ENCODE results near the gene IL16.

IL16 gene

DNA sequence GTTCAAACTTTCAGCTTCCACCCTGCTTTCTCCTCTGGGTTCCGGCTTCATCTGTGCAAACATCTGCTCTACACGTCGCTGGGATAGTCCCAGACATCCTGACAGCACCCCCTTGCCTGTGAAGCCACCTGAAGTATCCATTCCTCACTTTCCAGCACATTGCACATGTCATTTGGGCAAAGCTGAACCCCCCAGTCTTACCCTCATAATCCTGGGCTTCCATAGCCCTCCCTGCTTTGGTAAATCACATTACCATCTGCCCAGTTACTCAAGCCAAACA is 84.7 kb downstream of the IL16 start:
- no peak for TF ChIP-seq SIN3A (IDR thresholded peaks at IDR 0.05; ENCODE audit: borderline replicate concordance, insufficient read depth, low read length)
- no peak for TF ChIP-seq FOXP2 (optimal IDR thresholded peaks at IDR 0.05; ENCODE audit: borderline replicate concordance, extremely low read depth, extremely low read length, insufficient read depth)
- TF ChIP-seq POLR2AphosphoS5 (IDR thresholded peaks at IDR 0.05; ENCODE audit: low read depth, low read length): no peak
- TF ChIP-seq, protein P1, sequence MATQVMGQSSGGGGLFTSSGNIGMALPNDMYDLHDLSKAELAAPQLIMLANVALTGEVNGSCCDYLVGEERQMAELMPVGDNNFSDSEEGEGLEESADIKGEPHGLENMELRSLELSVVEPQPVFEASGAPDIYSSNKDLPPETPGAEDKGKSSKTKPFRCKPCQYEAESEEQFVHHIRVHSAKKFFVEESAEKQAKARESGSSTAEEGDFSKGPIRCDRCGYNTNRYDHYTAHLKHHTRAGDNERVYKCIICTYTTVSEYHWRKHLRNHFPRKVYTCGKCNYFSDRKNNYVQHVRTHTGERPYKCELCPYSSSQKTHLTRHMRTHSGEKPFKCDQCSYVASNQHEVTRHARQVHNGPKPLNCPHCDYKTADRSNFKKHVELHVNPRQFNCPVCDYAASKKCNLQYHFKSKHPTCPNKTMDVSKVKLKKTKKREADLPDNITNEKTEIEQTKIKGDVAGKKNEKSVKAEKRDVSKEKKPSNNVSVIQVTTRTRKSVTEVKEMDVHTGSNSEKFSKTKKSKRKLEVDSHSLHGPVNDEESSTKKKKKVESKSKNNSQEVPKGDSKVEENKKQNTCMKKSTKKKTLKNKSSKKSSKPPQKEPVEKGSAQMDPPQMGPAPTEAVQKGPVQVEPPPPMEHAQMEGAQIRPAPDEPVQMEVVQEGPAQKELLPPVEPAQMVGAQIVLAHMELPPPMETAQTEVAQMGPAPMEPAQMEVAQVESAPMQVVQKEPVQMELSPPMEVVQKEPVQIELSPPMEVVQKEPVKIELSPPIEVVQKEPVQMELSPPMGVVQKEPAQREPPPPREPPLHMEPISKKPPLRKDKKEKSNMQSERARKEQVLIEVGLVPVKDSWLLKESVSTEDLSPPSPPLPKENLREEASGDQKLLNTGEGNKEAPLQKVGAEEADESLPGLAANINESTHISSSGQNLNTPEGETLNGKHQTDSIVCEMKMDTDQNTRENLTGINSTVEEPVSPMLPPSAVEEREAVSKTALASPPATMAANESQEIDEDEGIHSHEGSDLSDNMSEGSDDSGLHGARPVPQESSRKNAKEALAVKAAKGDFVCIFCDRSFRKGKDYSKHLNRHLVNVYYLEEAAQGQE (IDR thresholded peaks at IDR 0.05; ENCODE audit: insufficient read depth in 1 of 2, low read depth in 2 of 2, low read length in 2 of 2): no peak
- no peak for TF ChIP-seq TAF1 (IDR thresholded peaks at IDR 0.05; ENCODE audit: borderline replicate concordance, insufficient read depth, low read length)

DNA sequence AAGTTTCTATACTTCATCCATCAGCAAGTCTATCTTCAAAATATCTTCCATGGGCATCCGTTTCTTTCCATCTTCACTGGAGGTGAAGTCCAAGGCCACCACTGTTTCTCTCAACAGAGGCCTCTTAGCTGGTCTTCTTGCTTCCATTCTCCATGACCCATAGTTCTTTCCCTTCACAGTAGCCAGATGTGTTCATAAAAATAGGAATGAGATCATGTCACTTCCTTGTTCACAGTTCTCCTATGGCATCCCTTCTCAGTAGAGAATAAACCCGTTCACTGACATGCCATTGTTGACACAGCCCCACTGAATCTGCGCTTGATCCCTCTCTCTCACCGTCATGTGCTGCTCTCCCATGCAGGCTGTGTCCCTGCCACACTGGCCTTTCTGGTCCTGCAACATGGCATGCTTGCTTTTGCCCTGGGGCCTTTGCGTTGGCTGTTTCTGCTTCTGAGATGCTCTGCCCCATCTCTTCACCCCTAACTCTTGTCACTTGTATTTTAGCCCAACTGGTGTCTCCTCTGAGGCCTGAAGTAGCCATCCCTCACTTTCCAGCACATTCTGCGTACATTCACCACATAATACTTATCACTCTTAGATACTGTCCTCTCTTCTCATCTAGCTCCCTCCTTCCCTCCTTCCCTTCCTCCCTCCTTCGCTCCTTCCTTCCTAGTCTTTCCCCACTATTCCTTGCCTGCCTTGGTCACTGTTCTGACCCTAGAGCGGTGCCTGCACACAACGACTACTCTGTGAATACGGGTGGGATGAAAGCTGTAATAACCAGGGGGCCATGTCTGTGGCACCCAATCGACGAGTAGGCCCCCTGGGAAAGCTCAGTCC is 85.3 kb downstream of the IL16 start:
- TF ChIP-seq, protein P1 (IDR thresholded peaks at IDR 0.05; ENCODE audit: insufficient read depth in 1 of 2, low read depth in 2 of 2, low read length in 2 of 2): no peak
- no peak for TF ChIP-seq TAF1 (IDR thresholded peaks at IDR 0.05; ENCODE audit: borderline replicate concordance, insufficient read depth, low read length)
- TF ChIP-seq FOXP2 (optimal IDR thresholded peaks at IDR 0.05; ENCODE audit: borderline replicate concordance, extremely low read depth, extremely low read length, insufficient read depth): no peak
- TF ChIP-seq SIN3A (IDR thresholded peaks at IDR 0.05; ENCODE audit: borderline replicate concordance, insufficient read depth, low read length): no peak
- no peak for TF ChIP-seq POLR2AphosphoS5 (IDR thresholded peaks at IDR 0.05; ENCODE audit: low read depth, low read length)

DNA sequence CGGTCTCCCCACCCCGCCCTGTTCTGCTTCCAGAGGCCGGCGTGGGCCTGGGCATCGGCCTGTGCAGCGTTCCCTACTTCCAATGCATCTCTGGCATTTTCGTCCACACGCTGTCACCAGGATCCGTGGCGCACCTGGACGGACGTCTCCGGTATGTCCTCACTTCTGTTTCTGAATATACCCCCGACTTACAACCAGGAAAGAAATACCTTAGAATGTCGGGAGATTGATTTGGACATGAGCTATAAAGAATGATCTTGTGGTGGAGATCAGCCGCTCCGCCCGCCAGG is 85.9 kb downstream of the IL16 start:
- TF ChIP-seq SIN3A (IDR thresholded peaks at IDR 0.05; ENCODE audit: borderline replicate concordance, insufficient read depth, low read length) (no peak), FOXP2 (optimal IDR thresholded peaks at IDR 0.05; ENCODE audit: borderline replicate concordance, extremely low read depth, extremely low read length, insufficient read depth) (no peak), POLR2AphosphoS5 (IDR thresholded peaks at IDR 0.05; ENCODE audit: low read depth, low read length) (no peak), TAF1 (IDR thresholded peaks at IDR 0.05; ENCODE audit: borderline replicate concordance, insufficient read depth, low read length) (no peak)
- TF ChIP-seq, protein P1 (IDR thresholded peaks at IDR 0.05; ENCODE audit: insufficient read depth in 1 of 2, low read depth in 2 of 2, low read length in 2 of 2): no peak

DNA sequence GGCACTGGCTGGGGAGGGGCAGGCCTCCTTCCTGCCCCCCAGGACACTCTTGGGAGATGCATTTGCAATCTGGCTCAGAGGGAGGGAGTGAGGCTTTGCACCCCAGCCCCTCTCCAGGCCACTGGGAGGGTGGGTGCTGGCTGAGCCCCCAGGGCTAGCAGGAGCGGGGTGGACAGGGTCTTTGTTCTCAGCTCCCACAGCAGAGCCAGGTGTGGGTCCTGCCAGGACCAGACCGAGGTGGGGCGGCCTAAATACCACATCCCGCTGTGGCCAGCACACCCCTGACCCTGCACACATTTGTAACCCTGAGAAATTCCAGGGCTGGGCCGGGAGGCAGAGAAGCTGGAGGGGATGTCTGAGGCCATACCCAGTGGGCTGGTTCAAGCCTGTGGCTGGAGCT is 86.2 kb downstream of the IL16 start:
- TF ChIP-seq, protein P1 (IDR thresholded peaks at IDR 0.05; ENCODE audit: insufficient read depth in 1 of 2, low read depth in 2 of 2, low read length in 2 of 2): no peak
- TF ChIP-seq SIN3A (IDR thresholded peaks at IDR 0.05; ENCODE audit: borderline replicate concordance, insufficient read depth, low read length) (no peak), TAF1 (IDR thresholded peaks at IDR 0.05; ENCODE audit: borderline replicate concordance, insufficient read depth, low read length) (no peak), FOXP2 (optimal IDR thresholded peaks at IDR 0.05; ENCODE audit: borderline replicate concordance, extremely low read depth, extremely low read length, insufficient read depth) (no peak), POLR2AphosphoS5 (IDR thresholded peaks at IDR 0.05; ENCODE audit: low read depth, low read length) (no peak)
